Naive B cell (primary cell): ENCODE data around the gene FGF11. TPM values are rescaled to one million over a fixed set of nuclear protein-coding genes. Genes with fewer than 3 reads are reported as not detected.

Experiments
- ATAC-seq, 2 donors: fragments of 150-1000 bp; cut with Tn5 transposase; 2 replicates each; pipeline ENCODE4 v1.10.0; 2021; ENCODE audit warnings: low read depth in 2 of 2, mild to moderate bottlenecking in 2 of 2, moderate library complexity in 2 of 2
- DNase-seq: peaks from one replicate; pipeline ENCODE4 v3.0.0; 2022
- H3K27ac Mint-ChIP-seq, 6 donors: one replicate each; pipeline ENCODE4 v1.8.0; 2020 to 2022; ENCODE audit warnings: mild to moderate bottlenecking in 6 of 6, mixed read lengths in 6 of 6, moderate library complexity in 5 of 6, inconsistent platforms in 2 of 6
- H3K27me3 Mint-ChIP-seq, 3 donors: one replicate each; pipeline ENCODE4 v1.8.0; 2021 to 2022; ENCODE audit warnings: mixed read lengths in 3 of 3, mild to moderate bottlenecking in 1 of 3
- H3K36me3 Mint-ChIP-seq, 2 donors: one replicate each; pipeline ENCODE4 v1.8.0; 2020 to 2022; ENCODE audit warnings: mixed read lengths in 2 of 2, inconsistent platforms in 1 of 2, mild to moderate bottlenecking in 1 of 2
- H3K4me1 Mint-ChIP-seq, 3 donors: one replicate each; pipeline ENCODE4 v1.8.0; 2020 to 2022; ENCODE audit warnings: mixed read lengths in 3 of 3, inconsistent platforms in 1 of 3, mild to moderate bottlenecking in 1 of 3, moderate library complexity in 1 of 3
- H3K4me3 Mint-ChIP-seq, 8 donors: one replicate each; pipeline ENCODE4 v1.8.0; 2020 to 2022; ENCODE audit warnings: mild to moderate bottlenecking in 8 of 8, mixed read lengths in 8 of 8, moderate library complexity in 8 of 8, inconsistent platforms in 2 of 8
- H3K9me3 Mint-ChIP-seq, 7 donors: one replicate each; pipeline ENCODE4 v1.8.0; 2020 to 2022; ENCODE audit warnings: mixed read lengths in 7 of 7, mild to moderate bottlenecking in 5 of 7, inconsistent platforms in 2 of 7, moderate library complexity in 1 of 7
- polyA plus RNA-seq, 6 donors: library from polyadenylated mRNA; unstranded; fragments of 300-500 nt; fragmentation: Illumina TruSeq; gene quantifications; one replicate each; pipeline ENCODE4 v1.2.3, GENCODE V29; 2021; ENCODE audit warnings: low read depth in 6 of 6

FGF11 gene
- polyA plus RNA-seq, 6 donors from 2014 or later, result 0.16 TPM; not detected in 5

DNA sequence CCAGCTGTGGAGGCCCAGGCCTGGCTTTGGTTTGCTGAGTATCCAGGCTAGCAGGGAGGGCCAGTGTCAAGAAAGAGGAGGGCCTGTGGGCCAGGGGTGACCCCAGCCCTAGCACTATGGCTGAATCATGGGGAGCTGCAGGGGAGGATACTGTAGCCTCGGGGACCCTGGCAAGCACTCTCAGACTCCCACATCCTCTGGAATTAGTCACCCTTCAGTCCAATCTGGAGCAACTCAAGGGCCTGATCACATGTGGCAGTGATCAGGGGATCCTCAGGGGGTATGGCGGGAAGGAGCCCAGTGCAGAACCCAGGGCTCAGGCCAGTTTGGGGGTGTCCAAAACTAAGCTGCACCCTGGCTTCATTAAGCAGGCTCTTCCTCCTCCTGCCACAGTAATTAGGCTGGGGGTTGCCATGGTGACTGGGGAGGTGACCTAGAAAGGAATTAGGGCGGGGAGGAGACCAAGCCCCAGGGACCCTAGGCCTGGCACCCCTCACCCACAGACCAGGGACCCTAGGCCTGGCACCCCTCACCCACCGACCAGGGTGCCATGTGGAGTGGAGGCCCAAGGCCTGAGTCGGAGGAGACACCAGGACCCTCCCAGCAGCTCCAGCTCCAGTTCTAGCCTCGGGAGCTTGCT is 25.8 kb upstream of the FGF11 start:
- H3K36me3 Mint-ChIP-seq, result no peaks in the 10 kb centered on the region
- no peak overlapping the region for H3K27ac Mint-ChIP-seq
- DNase-seq (no peak), ATAC-seq (no peak)
- H3K4me1 Mint-ChIP-seq, result peaks cover 0 to 3% (median 0%) of the 10 kb centered on the region in 3 donors
- H3K9me3 Mint-ChIP-seq, result no peaks in the 10 kb centered on the region
- H3K27me3 Mint-ChIP-seq, result peaks cover 14 to 22% (median 20%) of the 10 kb centered on the region in 3 donors
- no peak overlapping the region for H3K4me3 Mint-ChIP-seq

DNA sequence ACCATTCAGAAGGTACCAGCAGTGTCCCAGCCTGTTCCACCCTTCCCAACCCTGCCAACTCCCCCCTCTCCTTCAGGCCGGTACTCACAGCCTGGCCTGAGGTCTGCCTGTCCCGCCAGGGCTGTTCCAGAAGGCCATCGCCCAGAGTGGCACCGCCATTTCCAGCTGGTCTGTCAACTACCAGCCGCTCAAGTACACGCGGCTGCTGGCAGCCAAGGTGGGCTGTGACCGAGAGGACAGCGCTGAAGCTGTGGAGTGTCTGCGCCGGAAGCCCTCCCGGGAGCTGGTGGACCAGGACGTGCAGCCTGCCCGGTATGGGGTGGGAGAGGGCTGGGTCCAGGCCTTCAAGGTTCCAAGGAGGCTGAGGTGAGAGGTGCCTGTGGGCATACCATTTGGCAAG is 24.5 kb upstream of the FGF11 start:
- Mint-ChIP-seq H3K27me3 (peaks cover 4 to 22% (median 16%) of the 10 kb centered on the region in 3 donors), H3K36me3 (no peaks in the 10 kb centered on the region), H3K4me1 (no peaks in the 10 kb centered on the region), H3K9me3 (no peaks in the 10 kb centered on the region), H3K4me3 (no peak overlapping the region), H3K27ac (no peak overlapping the region)
- ATAC-seq, result no peak
- no peak for DNase-seq

DNA sequence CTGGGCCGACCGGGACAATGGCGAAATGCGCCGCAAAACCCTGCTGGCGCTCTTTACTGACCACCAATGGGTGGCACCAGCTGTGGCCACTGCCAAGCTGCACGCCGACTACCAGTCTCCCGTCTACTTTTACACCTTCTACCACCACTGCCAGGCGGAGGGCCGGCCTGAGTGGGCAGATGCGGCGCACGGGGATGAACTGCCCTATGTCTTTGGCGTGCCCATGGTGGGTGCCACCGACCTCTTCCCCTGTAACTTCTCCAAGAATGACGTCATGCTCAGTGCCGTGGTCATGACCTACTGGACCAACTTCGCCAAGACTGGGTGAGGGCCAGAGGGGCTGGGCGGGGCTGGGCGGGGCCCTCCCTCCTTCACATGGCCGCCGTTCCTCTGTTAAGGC is 23.5 kb upstream of the FGF11 start:
- H3K36me3 Mint-ChIP-seq, result no peaks in the 10 kb centered on the region
- DNase-seq (no peak), ATAC-seq (no peak)
- no peak overlapping the region for H3K4me3 Mint-ChIP-seq
- H3K9me3 Mint-ChIP-seq, result no peaks in the 10 kb centered on the region
- H3K27ac Mint-ChIP-seq, result no peak overlapping the region
- no peaks in the 10 kb centered on the region for H3K4me1 Mint-ChIP-seq
- peaks cover 3 to 17% (median 9%) of the 10 kb centered on the region in 3 donors for H3K27me3 Mint-ChIP-seq

DNA sequence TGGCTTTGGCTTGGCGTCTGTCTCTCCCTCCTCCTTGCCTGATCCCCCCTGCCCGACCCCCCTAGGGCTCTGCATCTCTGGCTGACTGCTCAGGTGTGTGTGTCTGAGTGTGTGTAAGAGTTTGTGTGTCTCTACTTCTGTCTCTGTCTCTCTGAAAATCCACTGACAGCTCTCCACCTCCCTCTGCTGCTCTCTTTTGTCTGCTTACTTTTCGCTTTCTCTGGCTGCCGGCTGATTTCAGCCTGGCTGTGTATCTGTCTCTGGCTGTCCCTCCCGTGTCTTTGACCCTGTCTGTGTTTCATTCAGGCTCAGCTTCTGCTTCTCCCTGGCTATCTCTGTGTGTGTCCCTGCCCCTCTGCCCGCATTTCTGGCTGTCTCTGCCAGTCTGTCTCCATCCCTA is 23.0 kb upstream of the FGF11 start:
- H3K4me3 Mint-ChIP-seq, result no peak overlapping the region
- no peaks in the 10 kb centered on the region for H3K36me3 Mint-ChIP-seq
- peaks cover 3 to 17% (median 9%) of the 10 kb centered on the region in 3 donors for H3K27me3 Mint-ChIP-seq
- no peaks in the 10 kb centered on the region for H3K9me3 Mint-ChIP-seq
- H3K27ac Mint-ChIP-seq, result no peak overlapping the region
- no peak for ATAC-seq
- no peak for DNase-seq
- H3K4me1 Mint-ChIP-seq, result no peaks in the 10 kb centered on the region

DNA sequence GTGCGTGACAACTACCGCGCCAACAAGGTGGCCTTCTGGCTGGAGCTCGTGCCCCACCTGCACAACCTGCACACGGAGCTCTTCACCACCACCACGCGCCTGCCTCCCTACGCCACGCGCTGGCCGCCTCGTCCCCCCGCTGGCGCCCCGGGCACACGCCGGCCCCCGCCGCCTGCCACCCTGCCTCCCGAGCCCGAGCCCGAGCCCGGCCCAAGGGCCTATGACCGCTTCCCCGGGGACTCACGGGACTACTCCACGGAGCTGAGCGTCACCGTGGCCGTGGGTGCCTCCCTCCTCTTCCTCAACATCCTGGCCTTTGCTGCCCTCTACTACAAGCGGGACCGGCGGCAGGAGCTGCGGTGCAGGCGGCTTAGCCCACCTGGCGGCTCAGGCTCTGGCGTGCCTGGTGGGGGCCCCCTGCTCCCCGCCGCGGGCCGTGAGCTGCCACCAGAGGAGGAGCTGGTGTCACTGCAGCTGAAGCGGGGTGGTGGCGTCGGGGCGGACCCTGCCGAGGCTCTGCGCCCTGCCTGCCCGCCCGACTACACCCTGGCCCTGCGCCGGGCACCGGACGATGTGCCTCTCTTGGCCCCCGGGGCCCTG is 22.2 kb upstream of the FGF11 start:
- no peak overlapping the region for H3K27ac Mint-ChIP-seq
- ATAC-seq, result no peak
- no peak for DNase-seq
- H3K4me3 Mint-ChIP-seq, result no peak overlapping the region
- H3K27me3 Mint-ChIP-seq, result peaks cover 3 to 17% (median 9%) of the 10 kb centered on the region in 3 donors
- no peaks in the 10 kb centered on the region for H3K9me3 Mint-ChIP-seq
- no peaks in the 10 kb centered on the region for H3K4me1 Mint-ChIP-seq
- H3K36me3 Mint-ChIP-seq, result no peaks in the 10 kb centered on the region

DNA sequence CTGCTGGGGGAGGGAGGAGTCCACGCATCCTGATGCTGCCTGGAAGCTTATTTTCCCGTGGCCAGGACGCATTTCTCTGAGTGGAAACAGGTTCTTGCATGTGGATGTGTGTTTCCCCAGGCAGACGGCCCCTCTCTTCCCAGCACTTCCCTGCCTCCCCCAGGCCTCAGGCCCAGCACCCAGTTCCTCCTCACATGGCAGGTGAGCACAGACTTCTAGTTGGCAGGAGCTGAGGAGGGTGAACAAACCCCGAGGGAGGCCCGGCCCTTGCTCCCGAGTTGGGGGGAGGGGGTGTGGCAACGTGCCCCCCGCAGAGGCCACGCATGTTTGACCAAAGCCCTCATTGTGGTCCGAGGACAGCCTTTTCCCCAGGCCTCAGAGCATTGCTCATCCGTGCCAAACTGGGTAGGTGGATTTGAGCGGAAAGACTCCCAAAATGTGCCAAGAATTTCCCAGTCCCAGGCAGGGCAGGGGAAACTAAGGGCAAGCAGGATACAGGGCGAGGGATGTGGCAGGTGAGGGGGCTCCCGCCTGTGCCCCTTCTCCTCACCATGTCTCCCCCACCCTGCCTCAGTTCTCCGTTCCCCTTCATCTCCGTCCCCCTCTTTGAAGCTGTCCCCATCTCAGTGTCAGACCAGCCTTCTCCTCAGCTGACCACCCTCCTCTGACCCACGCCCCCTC is 20.7 kb upstream of the FGF11 start:
- Mint-ChIP-seq H3K36me3 (no peaks in the 10 kb centered on the region), H3K27ac (no peak overlapping the region), H3K4me1 (no peaks in the 10 kb centered on the region)

DNA sequence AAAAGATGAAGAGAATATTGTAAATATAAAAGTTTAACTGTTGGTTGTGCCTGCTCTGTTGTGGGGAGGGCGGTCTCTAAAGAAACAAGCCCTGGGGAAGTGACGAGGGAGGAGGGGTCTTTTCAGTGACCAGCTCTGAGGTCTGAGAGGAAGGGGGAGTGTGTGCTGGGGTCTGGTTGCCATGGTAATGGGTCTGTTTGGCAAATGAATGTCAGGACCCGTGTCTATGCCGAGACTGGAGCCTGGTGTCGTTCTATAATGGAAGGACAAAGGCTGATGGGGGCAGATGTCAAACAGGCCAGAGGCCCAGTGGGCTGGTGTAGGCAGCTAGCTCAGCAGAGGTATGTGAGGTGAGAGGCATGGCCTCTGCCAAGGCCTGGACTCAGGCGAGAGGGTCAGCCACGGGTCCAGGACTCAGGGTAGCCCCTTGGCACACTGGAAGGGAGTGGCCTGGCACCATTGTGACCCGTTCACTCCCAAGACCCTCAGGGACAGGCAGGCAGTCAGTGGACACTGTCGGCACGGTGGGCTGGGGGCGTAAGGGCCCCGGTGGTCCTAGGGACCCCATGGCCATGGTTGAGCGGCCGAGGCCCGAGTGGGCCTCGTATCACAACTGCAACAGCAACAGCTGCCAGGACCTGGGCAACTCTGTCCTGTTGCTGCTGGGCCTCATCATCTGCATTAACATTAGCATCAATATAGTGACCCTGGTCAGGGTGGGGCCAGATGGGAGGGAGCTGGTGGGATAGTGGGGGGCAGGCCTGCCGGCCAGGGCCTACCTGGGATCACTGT is 19.3 kb upstream of the FGF11 start, which contains the start of gene SPEM1:
Gene SPEM1 (plus strand): TSS at position 506 of the 792 bp plus-strand sequence. CDS start 61 bp downstream, at position 567.
- Mint-ChIP-seq H3K27me3 (peaks cover 3 to 22% (median 15%) of the 10 kb centered on the region in 3 donors), H3K4me1 (no peaks in the 10 kb centered on the region), H3K27ac (no peak within 1 kb of the TSS), H3K9me3 (no peaks in the 10 kb centered on the region), H3K4me3 (no peak within 1 kb of the TSS), H3K36me3 (no peaks in the 10 kb centered on the region)
- DNase-seq, result no peak
- ATAC-seq, result no peak

More for the DNA sequence above, 20.7 kb upstream of the FGF11 start:
- DNase-seq, result no peak
- Mint-ChIP-seq H3K9me3 (no peaks in the 10 kb centered on the region), H3K4me3 (no peak overlapping the region), H3K27me3 (peaks cover 3 to 17% (median 9%) of the 10 kb centered on the region in 3 donors)
- no peak for ATAC-seq

DNA sequence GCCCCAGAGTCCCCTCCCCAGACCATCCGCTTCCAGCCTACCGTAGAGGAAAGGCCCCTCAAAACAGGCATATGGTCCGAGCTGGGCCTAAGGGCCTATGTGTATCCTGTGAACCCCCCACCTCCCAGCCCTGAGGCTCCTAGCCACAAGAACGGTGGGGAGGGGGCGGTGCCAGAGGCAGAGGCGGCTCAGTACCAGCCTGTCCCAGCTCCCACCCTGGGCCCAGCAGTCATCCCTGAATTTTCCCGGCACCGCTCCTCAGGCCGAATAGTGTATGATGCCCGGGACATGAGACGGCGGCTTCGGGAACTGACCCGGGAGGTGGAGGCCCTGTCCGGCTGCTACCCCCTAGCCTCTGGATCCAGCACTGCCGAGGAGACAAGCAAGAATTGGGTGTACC is 18.1 kb upstream of the FGF11 start:
- H3K9me3 Mint-ChIP-seq, result no peaks in the 10 kb centered on the region
- H3K36me3 Mint-ChIP-seq, result no peaks in the 10 kb centered on the region
- no peak for DNase-seq
- H3K4me1 Mint-ChIP-seq, result no peaks in the 10 kb centered on the region
- ATAC-seq, result no peak
- H3K27ac Mint-ChIP-seq, result no peak overlapping the region
- no peak overlapping the region for H3K4me3 Mint-ChIP-seq
- peaks cover 3 to 25% (median 19%) of the 10 kb centered on the region in 3 donors for H3K27me3 Mint-ChIP-seq

DNA sequence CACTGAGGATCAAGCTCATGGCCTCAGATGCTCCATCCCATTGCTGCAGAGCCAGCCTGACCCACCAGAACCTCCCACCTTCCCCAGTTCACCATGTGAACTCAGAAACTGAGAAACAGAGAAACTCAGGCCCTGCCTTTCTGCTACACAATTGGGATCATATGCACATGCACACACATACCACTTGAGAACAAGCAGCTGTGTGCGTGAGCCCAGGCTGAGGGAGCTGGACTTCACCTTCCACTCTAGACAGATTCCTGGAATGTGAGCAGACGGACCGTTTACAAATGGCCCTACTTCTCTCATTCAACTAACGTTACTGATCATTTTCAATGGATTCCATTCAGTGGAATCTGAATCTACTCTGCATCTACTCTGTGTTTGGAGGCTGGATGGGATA is 15.6 kb upstream of the FGF11 start:
- Mint-ChIP-seq H3K27me3 (peaks cover 0 to 22% (median 16%) of the 10 kb centered on the region in 3 donors), H3K4me1 (no peaks in the 10 kb centered on the region), H3K27ac (no peak overlapping the region), H3K4me3 (no peak overlapping the region), H3K9me3 (no peaks in the 10 kb centered on the region), H3K36me3 (no peaks in the 10 kb centered on the region)
- DNase-seq (no peak), ATAC-seq (no peak)

DNA sequence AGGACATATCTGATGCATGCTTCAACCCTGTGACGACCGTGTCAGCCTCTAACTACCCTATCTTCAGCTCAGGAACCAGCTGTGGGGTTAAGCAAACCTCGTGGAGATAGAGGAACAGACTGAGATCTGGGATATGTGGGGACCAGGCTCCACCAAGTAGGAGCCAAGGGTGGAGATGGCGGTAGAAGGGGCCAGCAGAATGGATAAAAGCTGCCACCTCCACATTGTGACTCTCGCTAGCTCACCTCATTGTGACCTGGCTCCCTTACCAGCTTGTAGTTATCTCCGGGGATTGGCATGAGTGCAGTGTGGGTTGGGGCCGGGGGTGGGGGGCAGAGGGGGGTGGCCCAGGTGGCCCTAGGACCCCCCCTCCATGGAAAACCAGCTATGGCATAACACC is 14.0 kb upstream of the FGF11 start, which contains the start of gene SPEM2:
Gene SPEM2 (plus strand): TSS at position 301 of the 400 bp plus-strand sequence. CDS start 73 bp downstream, at position 374.
- Mint-ChIP-seq H3K27me3 (peaks cover 0 to 13% (median 8%) of the 10 kb centered on the region in 3 donors), H3K4me1 (no peaks in the 10 kb centered on the region), H3K4me3 (peak within 1 kb of the TSS in 1 of 8 donors; percentile 25), H3K27ac (no peak within 1 kb of the TSS), H3K36me3 (no peaks in the 10 kb centered on the region), H3K9me3 (no peaks in the 10 kb centered on the region)
- DNase-seq (no peak), ATAC-seq (no peak)

DNA sequence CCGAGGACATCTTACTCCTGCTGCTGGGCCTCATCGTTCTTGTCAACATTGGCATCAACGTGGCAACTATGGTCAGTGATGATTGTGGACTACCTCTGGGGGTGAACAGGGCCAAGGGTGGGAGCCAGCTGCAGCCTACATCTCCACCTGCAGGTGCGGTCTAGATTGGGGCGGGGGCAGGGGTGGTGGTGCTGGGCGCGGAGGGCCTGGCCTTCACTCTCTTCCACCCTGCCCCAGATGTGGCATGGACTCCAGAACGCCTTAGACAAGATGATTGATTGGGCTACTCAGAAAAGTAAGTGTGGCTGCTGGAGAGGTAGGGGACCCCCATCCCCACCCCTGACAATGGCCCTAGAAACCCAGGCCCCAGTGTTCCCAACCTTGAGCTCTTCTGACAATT is 13.6 kb upstream of the FGF11 start:
- Mint-ChIP-seq H3K27me3 (peaks cover 0 to 13% (median 8%) of the 10 kb centered on the region in 3 donors), H3K27ac (no peak overlapping the region), H3K9me3 (no peaks in the 10 kb centered on the region), H3K4me1 (no peaks in the 10 kb centered on the region), H3K36me3 (no peaks in the 10 kb centered on the region), H3K4me3 (no peak overlapping the region)
- DNase-seq (no peak), ATAC-seq (no peak)

DNA sequence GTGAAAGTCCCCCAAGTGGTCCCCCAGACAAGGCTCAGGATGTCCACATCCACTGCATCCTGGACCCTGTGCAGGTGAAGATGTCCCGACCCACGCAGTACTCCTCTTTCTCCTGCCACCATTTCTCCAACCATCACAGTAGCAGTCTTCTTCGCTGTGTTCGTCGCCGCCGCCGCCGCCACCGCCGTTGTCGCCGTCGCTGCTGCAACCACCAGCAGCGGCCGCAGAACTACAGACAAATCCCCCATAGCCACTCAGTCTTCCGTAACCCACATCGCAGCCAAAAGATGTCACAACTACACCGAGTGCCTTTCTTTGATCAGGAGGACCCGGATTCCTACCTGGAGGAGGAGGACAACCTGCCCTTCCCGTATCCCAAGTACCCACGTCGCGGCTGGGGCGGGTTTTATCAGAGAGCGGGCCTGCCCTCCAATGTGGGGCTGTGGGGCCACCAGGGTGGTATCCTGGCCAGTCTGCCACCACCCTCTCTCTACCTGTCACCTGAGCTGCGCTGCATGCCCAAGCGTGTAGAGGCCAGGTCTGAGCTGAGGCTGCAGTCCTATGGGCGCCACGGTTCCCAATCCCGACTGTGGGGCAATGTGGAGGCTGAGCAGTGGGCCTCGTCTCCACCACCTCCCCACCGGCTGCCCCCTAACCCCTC is 13.0 kb upstream of the FGF11 start:
- peaks cover 0 to 13% (median 8%) of the 10 kb centered on the region in 3 donors for H3K27me3 Mint-ChIP-seq
- H3K36me3 Mint-ChIP-seq, result no peaks in the 10 kb centered on the region
- no peaks in the 10 kb centered on the region for H3K4me1 Mint-ChIP-seq
- H3K27ac Mint-ChIP-seq, result no peak overlapping the region
- no peaks in the 10 kb centered on the region for H3K9me3 Mint-ChIP-seq
- no peak overlapping the region for H3K4me3 Mint-ChIP-seq
- ATAC-seq (no peak), DNase-seq (no peak)
